Keratinocyte (primary cell): ENCODE measurements around the gene ERG. TPM values are rescaled to one million over a fixed set of nuclear protein-coding genes. Genes with fewer than 3 reads are reported as not detected.

Source experiments
- DNase-seq: peaks from one replicate; pipeline ENCODE4 v3.0.0-alpha.2; 2011; ENCODE audit warnings: low read depth, missing footprints, low spot score
- FAIRE-seq: peaks from 2 replicates; lab custom pipeline; 2011; peaks lifted over from hg19 to GRCh38; lab: Jason Lieb, UNC
- H2AFZ ChIP-seq: 2 replicates; pipeline ENCODE4 v1.6.0; 2012; ENCODE audit warnings: low read length, control low read depth, inconsistent platforms; ENCODE audit not compliant: control insufficient read depth
- H3K27ac ChIP-seq: 2 replicates; pipeline ENCODE4 v1.5.1; 2011; ENCODE audit warnings: low read length; ENCODE audit not compliant: control insufficient read depth, insufficient read depth
- H3K27me3 ChIP-seq: 3 replicates; pipeline ENCODE4 v1.6.0; 2011; ENCODE audit warnings: low read length; ENCODE audit not compliant: control insufficient read depth, insufficient read depth; ENCODE audit errors: extremely low read depth
- H3K36me3 ChIP-seq, 2 experiments: 2 replicates in 1 of 2; 3 replicates in 1 of 2; pipeline ENCODE4 v1.5.1; 2011; ENCODE audit warnings: low read length in 2 of 2, mild to moderate bottlenecking in 1 of 2; ENCODE audit not compliant: control insufficient read depth in 2 of 2, insufficient read depth in 2 of 2; ENCODE audit errors: extremely low read depth in 1 of 2
- H3K4me1 ChIP-seq: 3 replicates; pipeline ENCODE4 v1.5.1; 2011; ENCODE audit warnings: low read length; ENCODE audit not compliant: control insufficient read depth, insufficient read depth; ENCODE audit errors: extremely low read depth
- H3K4me2 ChIP-seq: 3 replicates; pipeline ENCODE4 v1.6.0; 2011; ENCODE audit warnings: low read depth, low read length; ENCODE audit not compliant: control insufficient read depth, insufficient read depth; ENCODE audit errors: extremely low read depth
- H3K4me3 ChIP-seq, 3 experiments: fragments of 200-600 bp in 1 of 3; sonication (generic) in 1 of 3; 2 replicates in 2 of 3; 3 replicates in 1 of 3; pipeline ENCODE4 v1.5.1; 2011 to 2016; ENCODE audit warnings: low read length in 3 of 3, mild to moderate bottlenecking in 3 of 3, control low read depth in 2 of 3, inconsistent platforms in 1 of 3, low read depth in 1 of 3, mixed read lengths in 1 of 3, mixed run types in 1 of 3, moderate library complexity in 1 of 3; ENCODE audit not compliant: control insufficient read depth in 2 of 3, insufficient read depth in 2 of 3; ENCODE audit errors: extremely low read depth in 1 of 3
- H3K79me2 ChIP-seq: 2 replicates; pipeline ENCODE4 v1.6.0; 2012; ENCODE audit warnings: low read length; ENCODE audit not compliant: control insufficient read depth, insufficient read depth
- H3K9ac ChIP-seq: 3 replicates; pipeline ENCODE4 v1.6.0; 2011; ENCODE audit warnings: low read length; ENCODE audit not compliant: control insufficient read depth, insufficient read depth; ENCODE audit errors: extremely low read depth
- H3K9me1 ChIP-seq: 3 replicates; pipeline ENCODE4 v1.6.0; 2011; ENCODE audit warnings: low read length; ENCODE audit not compliant: control insufficient read depth, insufficient read depth; ENCODE audit errors: extremely low read depth
- H3K9me3 ChIP-seq: 2 replicates; pipeline ENCODE4 v1.5.1; 2012; ENCODE audit warnings: low read depth, low read length; ENCODE audit not compliant: control insufficient read depth
- H4K20me1 ChIP-seq: 3 replicates; pipeline ENCODE4 v1.6.0; 2011; ENCODE audit warnings: low read length; ENCODE audit not compliant: control insufficient read depth, insufficient read depth; ENCODE audit errors: extremely low read depth
- EZH2 ChIP-seq: IDR thresholded peaks from one replicate; pipeline ENCODE4 v1.6.1; 2012; ENCODE audit warnings: inconsistent platforms, mild to moderate bottlenecking, low read length, moderate library complexity
- dilution Hi-C: fragments of 300-500 bp; cut with MboI; formaldehyde crosslinking; loops from one replicate; pipeline ENCODE4 v1.7.0; 2020; ENCODE audit warnings: low sequenced_read_pairs; ENCODE audit not compliant: extremely low pct_ligation_motif_present
- polyA plus RNA-seq, 5 experiments: library from polyadenylated mRNA; depleted of rRNA in 3 of 5; stranded (reverse) in 3 of 5; stranded (forward) in 1 of 5; unstranded in 1 of 5; fragments of >200 nt; gene quantifications; 1 replicate in 1 of 5; 2 replicates in 3 of 5; 3 replicates in 1 of 5; pipeline versions ENCODE4 v1.2.1 to v1.2.3, GENCODE V29; 2011 to 2012; ENCODE audit warnings: missing spikeins in 2 of 5, low read depth in 1 of 5, low replicate concordance in 1 of 5
- TF ChIP-seq, protein P1 (sequence below), 3 experiments: IDR thresholded peaks in 1 of 3; conservative IDR thresholded peaks in 1 of 3; optimal IDR thresholded peaks in 1 of 3; 2 replicates in 2 of 3; 3 replicates in 1 of 3; pipeline versions ENCODE3 to v1.5.1; 2011; ENCODE audit warnings: low read length in 3 of 3, mild to moderate bottlenecking in 3 of 3, moderate library complexity in 2 of 3, control low read depth in 1 of 3, inconsistent platforms in 1 of 3; ENCODE audit not compliant: insufficient read depth in 2 of 3; ENCODE audit errors: extremely low read depth in 1 of 3

The ERG gene
- polyA plus RNA-seq, 1 donor (not counting 4 experiments of a cell fraction or from before 2014, with no cell fraction given) = 0.08 TPM

DNA sequence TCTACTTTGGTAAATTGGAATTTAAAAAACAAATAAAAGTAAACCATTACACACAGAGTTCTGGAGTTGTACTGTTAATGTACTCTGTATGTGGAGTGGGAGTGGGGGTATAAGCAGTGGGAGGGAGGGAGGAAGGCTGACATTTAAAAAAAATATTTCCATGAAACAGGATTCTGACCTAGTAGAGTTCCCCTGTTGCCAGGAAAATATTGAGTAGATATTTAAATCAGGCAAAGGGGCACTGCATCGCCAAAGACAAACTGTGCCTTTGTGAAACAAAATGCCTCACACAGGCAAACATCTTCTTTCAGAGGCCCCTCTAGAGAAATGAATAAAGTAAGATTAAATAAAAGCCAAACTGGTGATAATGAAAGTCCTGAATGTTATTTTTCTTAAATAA, 87.8 kb downstream of the ERG start:
- H3K9me3 ChIP-seq = no peaks in the 10 kb centered on the region
- no peaks in the 10 kb centered on the region for H4K20me1 ChIP-seq
- no peak overlapping the region for H3K4me2 ChIP-seq
- no peak for FAIRE-seq
- H3K4me3 ChIP-seq = no peak overlapping the region
- no peaks in the 10 kb centered on the region for H3K36me3 ChIP-seq
- no peak overlapping the region for H3K9ac ChIP-seq
- H2AFZ ChIP-seq = no peak overlapping the region
- no peaks in the 10 kb centered on the region for H3K79me2 ChIP-seq
- H3K27ac ChIP-seq = no peak overlapping the region
- H3K9me1 ChIP-seq = no peaks in the 10 kb centered on the region
- H3K27me3 ChIP-seq = no peaks in the 10 kb centered on the region
- dilution Hi-C loops = no loop called here
- no peaks in the 10 kb centered on the region for H3K4me1 ChIP-seq
- DNase-seq = no peak
- no peak for TF ChIP-seq EZH2
- TF ChIP-seq, protein P1, sequence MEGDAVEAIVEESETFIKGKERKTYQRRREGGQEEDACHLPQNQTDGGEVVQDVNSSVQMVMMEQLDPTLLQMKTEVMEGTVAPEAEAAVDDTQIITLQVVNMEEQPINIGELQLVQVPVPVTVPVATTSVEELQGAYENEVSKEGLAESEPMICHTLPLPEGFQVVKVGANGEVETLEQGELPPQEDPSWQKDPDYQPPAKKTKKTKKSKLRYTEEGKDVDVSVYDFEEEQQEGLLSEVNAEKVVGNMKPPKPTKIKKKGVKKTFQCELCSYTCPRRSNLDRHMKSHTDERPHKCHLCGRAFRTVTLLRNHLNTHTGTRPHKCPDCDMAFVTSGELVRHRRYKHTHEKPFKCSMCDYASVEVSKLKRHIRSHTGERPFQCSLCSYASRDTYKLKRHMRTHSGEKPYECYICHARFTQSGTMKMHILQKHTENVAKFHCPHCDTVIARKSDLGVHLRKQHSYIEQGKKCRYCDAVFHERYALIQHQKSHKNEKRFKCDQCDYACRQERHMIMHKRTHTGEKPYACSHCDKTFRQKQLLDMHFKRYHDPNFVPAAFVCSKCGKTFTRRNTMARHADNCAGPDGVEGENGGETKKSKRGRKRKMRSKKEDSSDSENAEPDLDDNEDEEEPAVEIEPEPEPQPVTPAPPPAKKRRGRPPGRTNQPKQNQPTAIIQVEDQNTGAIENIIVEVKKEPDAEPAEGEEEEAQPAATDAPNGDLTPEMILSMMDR (optimal IDR thresholded peaks at IDR 0.05 in 1 of 3, IDR thresholded peaks at IDR 0.05 in 1 of 3, conservative IDR thresholded peaks at IDR 0.05 in 1 of 3; ENCODE audit: extremely low read depth in 1 of 3, insufficient read depth in 2 of 3, low read length in 3 of 3) = no peak

DNA sequence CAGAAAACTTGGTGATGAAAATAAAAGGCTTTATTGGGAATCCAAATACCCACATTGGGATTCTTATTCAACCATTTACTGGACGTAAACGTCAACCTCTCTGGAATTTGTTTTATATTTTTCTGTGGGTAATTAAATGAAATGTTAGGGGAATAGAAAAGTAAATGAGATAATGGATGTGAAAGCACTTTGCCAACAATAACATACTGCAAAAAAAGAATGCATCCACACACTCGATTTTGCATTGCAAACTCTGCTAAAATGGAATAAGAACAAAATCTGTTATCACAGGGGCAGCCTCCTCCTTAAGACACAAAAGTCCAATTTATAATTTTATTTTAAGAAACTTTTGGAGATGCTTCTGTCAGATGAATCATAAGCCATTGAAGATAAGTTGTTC, 88.4 kb downstream of the ERG start:
- Histone ChIP-seq H3K4me1 (no peaks in the 10 kb centered on the region), H2AFZ (no peak overlapping the region), H3K9ac (no peak overlapping the region), H3K27me3 (no peaks in the 10 kb centered on the region), H3K4me2 (no peak overlapping the region), H3K27ac (no peak overlapping the region), H4K20me1 (no peaks in the 10 kb centered on the region), H3K79me2 (no peaks in the 10 kb centered on the region), H3K9me3 (no peaks in the 10 kb centered on the region), H3K4me3 (no peak overlapping the region), H3K36me3 (no peaks in the 10 kb centered on the region), H3K9me1 (no peaks in the 10 kb centered on the region)
- DNase-seq (no peak), FAIRE-seq (no peak)
- dilution Hi-C loops = no loop called here
- TF ChIP-seq, protein P1 (optimal IDR thresholded peaks at IDR 0.05 in 1 of 3, IDR thresholded peaks at IDR 0.05 in 1 of 3, conservative IDR thresholded peaks at IDR 0.05 in 1 of 3; ENCODE audit: extremely low read depth in 1 of 3, insufficient read depth in 2 of 3, low read length in 3 of 3) = no peak
- no peak for TF ChIP-seq EZH2
